CD8-positive, alpha-beta memory T cell (primary cell): ENCODE measurements around the gene TIGD2. TPM values are rescaled to one million over a fixed set of nuclear protein-coding genes. Genes with fewer than 3 reads are reported as not detected.

Source experiments
- CTCF ChIA-PET: fragments of 350-600 bp; sonication (Branson Sonifier 250); formaldehyde crosslinking; loops from one replicate; lab custom pipeline; 2021; ENCODE audit warnings: antibody characterized with exemption; lab: Charles Lee
- POLR2A ChIA-PET: fragments of 350-600 bp; sonication (Branson Sonifier 250); formaldehyde crosslinking; loops from one replicate; lab custom pipeline; 2021; ENCODE audit warnings: antibody characterized with exemption; lab: Charles Lee
- DNase-seq, 5 donors: peaks; one replicate each; pipeline versions ENCODE4 v3.0.0 to v3.0.0-alpha.2; 2020 to 2022; ENCODE audit warnings: mixed read lengths in 1 of 5
- H3K27ac ChIP-seq: one replicate; pipeline ENCODE4 v1.7.0; 2013; ENCODE audit warnings: low read depth, mild to moderate bottlenecking, low read length, moderate library complexity
- H3K27me3 ChIP-seq: 2 replicates; pipeline ENCODE4 v1.7.0; 2013; ENCODE audit warnings: low read length, mild to moderate bottlenecking; ENCODE audit not compliant: insufficient read depth, poor library complexity, severe bottlenecking
- H3K36me3 ChIP-seq: 2 replicates; pipeline ENCODE4 v1.7.0; 2013; ENCODE audit warnings: mild to moderate bottlenecking, low read length, moderate library complexity; ENCODE audit not compliant: insufficient read depth
- H3K4me1 ChIP-seq: 2 replicates; pipeline ENCODE4 v1.7.0; 2013; ENCODE audit warnings: mild to moderate bottlenecking, low read length, moderate library complexity; ENCODE audit not compliant: insufficient read depth
- H3K4me3 ChIP-seq: 2 replicates; pipeline ENCODE4 v1.7.0; 2013; ENCODE audit warnings: mild to moderate bottlenecking, low read length
- H3K9me3 ChIP-seq: 2 replicates; pipeline ENCODE4 v1.7.0; 2013; ENCODE audit warnings: mild to moderate bottlenecking, low read length
- H3K27ac Mint-ChIP-seq, 8 donors: one replicate each; pipeline ENCODE4 v1.8.0; 2020 to 2021; ENCODE audit warnings: mixed read lengths in 8 of 8, mild to moderate bottlenecking in 6 of 8, inconsistent platforms in 3 of 8, moderate library complexity in 3 of 8
- H3K27me3 Mint-ChIP-seq, 2 donors: one replicate each; pipeline ENCODE4 v1.8.0; 2020 to 2021; ENCODE audit warnings: mixed read lengths in 2 of 2, mild to moderate bottlenecking in 1 of 2, moderate library complexity in 1 of 2
- H3K36me3 Mint-ChIP-seq, 3 donors: one replicate each; pipeline ENCODE4 v1.8.0; 2020 to 2021; ENCODE audit warnings: mixed read lengths in 3 of 3, inconsistent platforms in 1 of 3, mild to moderate bottlenecking in 1 of 3
- H3K4me1 Mint-ChIP-seq, 3 donors: one replicate each; pipeline ENCODE4 v1.8.0; 2020 to 2021; ENCODE audit warnings: mixed read lengths in 3 of 3, inconsistent platforms in 1 of 3, mild to moderate bottlenecking in 1 of 3
- H3K4me3 Mint-ChIP-seq, 7 donors: one replicate each; pipeline ENCODE4 v1.8.0; 2020 to 2021; ENCODE audit warnings: mixed read lengths in 7 of 7, mild to moderate bottlenecking in 6 of 7, moderate library complexity in 4 of 7, inconsistent platforms in 2 of 7
- H3K9me3 Mint-ChIP-seq, 5 donors: one replicate each; pipeline ENCODE4 v1.8.0; 2020 to 2022; ENCODE audit warnings: mixed read lengths in 5 of 5, mild to moderate bottlenecking in 3 of 5, moderate library complexity in 2 of 5, inconsistent platforms in 1 of 5
- polyA plus RNA-seq: library from polyadenylated mRNA; unstranded; fragments of 300-500 nt; fragmentation: Illumina TruSeq; gene quantifications from one replicate; pipeline ENCODE4 v1.2.3, GENCODE V29; 2021
- total RNA-seq, 2 experiments: library from RNA; stranded (reverse); gene quantifications; one replicate each; pipeline ENCODE4 v1.2.3, GENCODE V29; 2021

The TIGD2 gene
- total and polyA plus RNA-seq, 3 experiments from 2014 or later, result 3.2 to 4.4 (median 4.1) TPM

DNA sequence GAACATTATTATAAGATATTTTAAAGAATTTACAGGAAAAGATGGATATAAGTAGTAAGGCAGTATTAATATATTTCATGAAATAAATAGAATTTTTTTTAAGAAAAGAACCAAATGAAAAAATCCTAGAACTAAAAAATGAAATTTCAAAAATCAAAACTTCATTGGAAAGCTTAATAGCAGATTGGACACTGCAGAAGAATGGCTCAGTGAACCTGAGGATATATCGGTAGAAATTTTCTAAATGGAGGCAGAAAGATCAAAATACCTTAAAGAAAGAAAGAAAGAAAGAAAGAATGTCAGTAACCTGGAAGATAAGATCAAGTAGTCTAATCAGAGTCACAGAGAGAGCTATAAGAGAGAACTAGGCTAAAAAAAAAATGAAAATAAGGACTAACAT, 33.0 kb upstream of the TIGD2 start:
- H3K27ac ChIP-seq, result no peak overlapping the region
- peaks cover 4 to 8% of the 10 kb centered on the region in 2 donors for H3K27me3 Mint-ChIP-seq
- H3K9me3 ChIP-seq, result peaks cover 4% of the 10 kb centered on the region
- ChIA-PET CTCF (no interaction called here), POLR2A (no interaction called here)
- no peak overlapping the region for H3K27ac Mint-ChIP-seq
- no peaks in the 10 kb centered on the region for H3K27me3 ChIP-seq
- H3K4me1 Mint-ChIP-seq, result no peaks in the 10 kb centered on the region
- H3K4me3 ChIP-seq, result no peak overlapping the region
- no peak for DNase-seq
- H3K36me3 Mint-ChIP-seq, result peaks cover 0 to 17% (median 1%) of the 10 kb centered on the region in 3 donors
- H3K9me3 Mint-ChIP-seq, result peaks cover 20 to 35% (median 27%) of the 10 kb centered on the region in 5 donors
- no peaks in the 10 kb centered on the region for H3K4me1 ChIP-seq
- no peak overlapping the region for H3K4me3 Mint-ChIP-seq
- no peaks in the 10 kb centered on the region for H3K36me3 ChIP-seq

DNA sequence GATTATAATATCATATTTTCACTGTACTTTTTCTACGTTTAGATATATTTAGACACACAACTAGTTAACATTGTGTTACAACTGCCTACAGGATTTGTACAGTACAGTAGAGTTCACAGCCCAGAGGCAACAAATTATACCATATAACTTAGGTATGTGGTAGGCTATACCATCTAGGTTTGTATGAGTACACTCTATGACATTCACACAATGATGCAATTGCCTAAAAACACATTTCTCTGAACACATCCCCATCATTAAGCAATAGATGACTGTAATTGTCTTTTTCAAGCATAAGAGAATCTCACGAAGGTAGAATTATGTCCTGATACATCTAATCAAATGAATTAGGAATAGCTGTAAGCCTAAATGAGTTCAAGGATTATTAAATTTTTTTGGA, 12.3 kb upstream of the TIGD2 start:
- Mint-ChIP-seq H3K9me3 (peaks cover 0 to 2% (median 0%) of the 10 kb centered on the region in 5 donors), H3K4me1 (no peaks in the 10 kb centered on the region), H3K27ac (no peak overlapping the region), H3K27me3 (peaks cover 0 to 24% of the 10 kb centered on the region in 2 donors), H3K4me3 (no peak overlapping the region), H3K36me3 (no peaks in the 10 kb centered on the region)
- no peaks in the 10 kb centered on the region for H3K27me3 ChIP-seq
- H3K9me3 ChIP-seq, result no peaks in the 10 kb centered on the region
- H3K27ac ChIP-seq, result no peak overlapping the region
- DNase-seq, result no peak
- H3K36me3 ChIP-seq, result no peaks in the 10 kb centered on the region
- CTCF ChIA-PET, result no interaction called here
- no peak overlapping the region for H3K4me3 ChIP-seq
- POLR2A ChIA-PET, result no interaction called here
- no peaks in the 10 kb centered on the region for H3K4me1 ChIP-seq

DNA sequence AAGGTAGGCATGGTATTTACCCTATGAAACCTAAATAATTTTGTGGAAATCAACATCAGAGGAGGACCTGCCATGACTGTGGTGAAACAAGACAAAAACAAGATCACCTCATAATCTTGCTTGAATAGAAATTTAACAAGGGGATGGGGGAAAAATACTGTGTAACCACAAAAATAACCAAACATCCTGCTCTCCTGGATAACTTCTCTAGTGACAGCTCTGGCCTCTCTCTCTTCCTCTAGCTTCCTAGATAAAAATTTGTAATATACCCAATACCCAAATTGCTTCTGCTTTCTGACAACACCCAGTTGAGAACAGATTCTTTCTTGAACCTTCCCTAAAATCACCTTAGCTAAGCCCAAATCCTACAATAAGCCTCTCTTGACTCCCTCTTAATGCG, 11.9 kb upstream of the TIGD2 start:
- no peaks in the 10 kb centered on the region for H3K4me1 Mint-ChIP-seq
- no peak overlapping the region for H3K27ac Mint-ChIP-seq
- H3K27ac ChIP-seq, result no peak overlapping the region
- no peak overlapping the region for H3K4me3 ChIP-seq
- POLR2A ChIA-PET, result no interaction called here
- CTCF ChIA-PET, result no interaction called here
- H3K27me3 ChIP-seq, result no peaks in the 10 kb centered on the region
- no peaks in the 10 kb centered on the region for H3K36me3 Mint-ChIP-seq
- no peak for DNase-seq
- peaks cover 4 to 28% of the 10 kb centered on the region in 2 donors for H3K27me3 Mint-ChIP-seq
- no peak overlapping the region for H3K4me3 Mint-ChIP-seq
- H3K4me1 ChIP-seq, result no peaks in the 10 kb centered on the region
- peaks cover 0 to 2% (median 0%) of the 10 kb centered on the region in 5 donors for H3K9me3 Mint-ChIP-seq
- H3K9me3 ChIP-seq, result no peaks in the 10 kb centered on the region
- no peaks in the 10 kb centered on the region for H3K36me3 ChIP-seq

DNA sequence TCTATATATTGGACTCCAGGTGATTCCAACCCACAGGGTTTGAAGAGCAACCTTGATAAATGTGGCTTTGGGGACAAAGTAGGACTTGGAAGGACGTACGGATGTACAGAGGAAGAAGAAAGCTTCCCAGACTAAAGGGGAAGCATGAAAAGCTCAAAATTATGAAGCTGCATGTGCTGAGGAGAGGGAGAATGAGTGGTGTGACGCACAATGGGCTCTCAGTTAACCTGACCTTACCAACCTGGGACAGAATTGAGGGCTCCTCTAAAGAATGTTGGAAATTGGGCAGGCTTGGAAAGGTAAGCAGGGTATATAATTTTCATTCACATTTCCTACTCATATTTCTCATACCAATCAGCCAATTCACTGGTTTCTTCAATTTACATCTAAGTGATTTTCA, 10.5 kb upstream of the TIGD2 start:
- Mint-ChIP-seq H3K27ac (no peak overlapping the region), H3K4me1 (no peaks in the 10 kb centered on the region), H3K4me3 (no peak overlapping the region), H3K36me3 (no peaks in the 10 kb centered on the region), H3K9me3 (no peaks in the 10 kb centered on the region), H3K27me3 (peaks cover 9 to 27% of the 10 kb centered on the region in 2 donors)
- ChIA-PET POLR2A (no interaction called here), CTCF (no interaction called here)
- Histone ChIP-seq H3K27me3 (no peaks in the 10 kb centered on the region), H3K9me3 (no peaks in the 10 kb centered on the region), H3K4me1 (no peaks in the 10 kb centered on the region), H3K36me3 (no peaks in the 10 kb centered on the region), H3K27ac (no peak overlapping the region), H3K4me3 (no peak overlapping the region)
- no peak for DNase-seq

- H3K4me3 Mint-ChIP-seq, result no peak overlapping the region
- ChIA-PET CTCF (no interaction called here), POLR2A (no interaction called here)
These were observed 9.8 kb upstream of the TIGD2 start for GRCh38 chr4:89101256-89102161.

GRCh38 chr4:89105726-89106125, 5.6 kb upstream of the TIGD2 start:
- Histone ChIP-seq H3K27me3 (peaks cover 4% of the 10 kb centered on the region), H3K36me3 (no peaks in the 10 kb centered on the region), H3K4me1 (peaks cover 6% of the 10 kb centered on the region), H3K27ac (no peak overlapping the region), H3K4me3 (no peak overlapping the region), H3K9me3 (no peaks in the 10 kb centered on the region)
- Mint-ChIP-seq H3K27ac (no peak overlapping the region), H3K27me3 (peaks cover 17 to 28% of the 10 kb centered on the region in 2 donors), H3K9me3 (no peaks in the 10 kb centered on the region), H3K36me3 (peaks cover 0 to under 1% (median 0%) of the 10 kb centered on the region in 3 donors), H3K4me3 (peak overlapping the region in 1 of 7 donors; percentile 21), H3K4me1 (peaks cover 6 to 11% (median 9%) of the 10 kb centered on the region in 3 donors)
- DNase-seq, result no peak
- POLR2A ChIA-PET, result no interaction called here
- CTCF ChIA-PET, result no interaction called here

More at GRCh38 chr4:89101256-89102161, 9.8 kb upstream of the TIGD2 start:
- Histone ChIP-seq H3K4me3 (no peak overlapping the region), H3K4me1 (no peaks in the 10 kb centered on the region), H3K36me3 (no peaks in the 10 kb centered on the region), H3K27ac (no peak overlapping the region), H3K27me3 (no peaks in the 10 kb centered on the region), H3K9me3 (no peaks in the 10 kb centered on the region)
- Mint-ChIP-seq H3K4me1 (no peaks in the 10 kb centered on the region), H3K27me3 (peaks cover 9 to 27% of the 10 kb centered on the region in 2 donors), H3K9me3 (no peaks in the 10 kb centered on the region), H3K36me3 (no peaks in the 10 kb centered on the region), H3K27ac (no peak overlapping the region)
- DNase-seq, result no peak

- Histone ChIP-seq H3K27me3 (peaks cover 4% of the 10 kb centered on the region), H3K36me3 (no peaks in the 10 kb centered on the region), H3K9me3 (no peaks in the 10 kb centered on the region), H3K4me1 (peaks cover 15% of the 10 kb centered on the region), H3K4me3 (no peak overlapping the region), H3K27ac (no peak overlapping the region)
- Mint-ChIP-seq H3K4me1 (peaks cover 21 to 26% (median 25%) of the 10 kb centered on the region in 3 donors), H3K4me3 (peak overlapping the region in 1 of 7 donors; percentile 27), H3K36me3 (peaks cover 8 to 9% (median 9%) of the 10 kb centered on the region in 3 donors), H3K9me3 (peaks cover 0 to 4% (median under 1%) of the 10 kb centered on the region in 5 donors), H3K27ac (peak overlapping the region in 1 of 8 donors; percentile 36), H3K27me3 (peaks cover 17 to 23% of the 10 kb centered on the region in 2 donors)
- POLR2A ChIA-PET, result no interaction called here
- no peak for DNase-seq
- CTCF ChIA-PET, result no interaction called here
These were observed 3.2 kb upstream of the TIGD2 start for GRCh38 chr4:89108091-89108490.

DNA sequence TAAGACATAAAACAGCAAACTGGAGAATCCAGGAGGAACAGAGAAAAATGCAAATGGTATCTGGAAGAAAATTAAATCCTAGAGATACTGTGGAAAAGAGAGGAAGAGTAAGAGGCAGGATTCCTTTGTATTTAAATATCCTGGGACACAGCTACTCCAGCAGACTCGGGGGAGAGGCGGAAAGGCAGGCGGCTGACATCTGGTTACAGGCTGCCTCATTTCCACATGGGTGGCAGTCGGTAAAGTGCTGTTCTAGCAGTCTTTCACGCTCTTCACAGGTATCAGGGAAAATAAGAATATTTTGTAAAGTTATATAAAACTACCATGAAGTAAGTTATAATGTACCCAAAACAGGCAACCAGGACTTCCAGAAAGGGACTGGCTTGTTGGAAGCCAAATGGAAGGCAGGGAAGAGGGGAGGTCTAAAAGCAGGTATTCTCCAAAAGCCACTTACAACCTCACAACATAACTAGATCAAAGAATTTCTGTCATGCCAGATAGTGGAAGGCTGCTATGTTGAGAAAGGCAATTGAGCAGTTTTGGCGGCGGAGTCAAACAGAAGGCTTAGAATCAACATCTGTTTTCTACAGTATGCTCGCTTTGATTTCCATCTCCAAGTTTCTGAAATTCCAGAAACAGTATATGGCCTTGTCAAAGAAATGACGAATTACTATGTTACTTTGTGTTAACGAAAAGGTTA, 1.3 kb upstream of the TIGD2 start:
- H3K4me3 Mint-ChIP-seq, result peak overlapping the region; percentile 84 to 94 (median 90)
- CTCF ChIA-PET, result no interaction called here
- peaks cover 11 to 13% of the 10 kb centered on the region in 2 donors for H3K27me3 Mint-ChIP-seq
- H3K4me1 Mint-ChIP-seq, result peaks cover 21 to 29% (median 28%) of the 10 kb centered on the region in 3 donors
- H3K36me3 ChIP-seq, result no peaks in the 10 kb centered on the region
- peaks cover 15% of the 10 kb centered on the region for H3K4me1 ChIP-seq
- H3K4me3 ChIP-seq, result peak overlapping the region; percentile 49
- POLR2A ChIA-PET, result no interaction called here
- peaks cover 9 to 16% (median 9%) of the 10 kb centered on the region in 3 donors for H3K36me3 Mint-ChIP-seq
- H3K9me3 ChIP-seq, result no peaks in the 10 kb centered on the region
- DNase-seq, result no peak
- H3K27ac ChIP-seq, result no peak overlapping the region
- H3K27ac Mint-ChIP-seq, result peak overlapping the region in 7 of 8 donors; percentile 35 to 92 (median 89)
- peaks cover 4% of the 10 kb centered on the region for H3K27me3 ChIP-seq
- peaks cover 0 to 10% (median 5%) of the 10 kb centered on the region in 5 donors for H3K9me3 Mint-ChIP-seq
